HepG2 (cell line): Measurements from ENCODE around the gene ANGPTL2. TPM values are rescaled to one million over a fixed set of nuclear protein-coding genes. Genes with fewer than 3 reads are reported as not detected.

Experiments
- ARID4A ChIP-seq: sonication (generic); formaldehyde crosslinking; IDR thresholded peaks from 2 replicates; pipeline ENCODE4 v1.5.0; 2020; ENCODE audit warnings: mild to moderate bottlenecking, missing genetic modification reagents, borderline replicate concordance
- FOXJ3 ChIP-seq: sonication (generic); formaldehyde crosslinking; IDR thresholded peaks from 2 replicates; pipeline ENCODE4 v1.4.0; 2020; ENCODE audit warnings: missing genetic modification reagents, mild to moderate bottlenecking, borderline replicate concordance
- IRF9 ChIP-seq: sonication (generic); formaldehyde crosslinking; IDR thresholded peaks from 2 replicates; pipeline ENCODE4 v1.8.0; 2022; ENCODE audit warnings: missing genetic modification reagents, mild to moderate bottlenecking, borderline replicate concordance
- KDM6A ChIP-seq: IDR thresholded peaks from 2 replicates; pipeline ENCODE4 v1.6.1; 2016; ENCODE audit warnings: low read depth
- KLF11 ChIP-seq: IDR thresholded peaks from 2 replicates; pipeline ENCODE4 v1.6.1; 2016; ENCODE audit warnings: missing compliant biosample characterization
- MAX ChIP-seq: IDR thresholded peaks from 2 replicates; pipeline ENCODE4 v1.6.1; 2012; ENCODE audit warnings: inconsistent platforms
- MTF2 ChIP-seq: sonication (generic); formaldehyde crosslinking; IDR thresholded peaks from 2 replicates; pipeline ENCODE4 v1.5.0; 2020; ENCODE audit warnings: missing genetic modification reagents, borderline replicate concordance
- POLR2AphosphoS2 ChIP-seq: IDR thresholded peaks from 2 replicates; pipeline ENCODE4 v1.6.1; 2011; ENCODE audit warnings: low read depth, low read length, improper control_type of control experiment
- PREB ChIP-seq: sonication (generic); formaldehyde crosslinking; IDR thresholded peaks from 2 replicates; pipeline ENCODE4 v1.4.0; 2020; ENCODE audit warnings: missing genetic modification reagents
- SKI ChIP-seq: fragments of 450-650 bp; IDR thresholded peaks from one replicate; pipeline ENCODE4 v1.6.1; 2018; ENCODE audit warnings: mild to moderate bottlenecking; ENCODE audit not compliant: partially characterized antibody
- TBL1XR1 ChIP-seq: fragments of 150-350 bp; IDR thresholded peaks from 2 replicates; pipeline ENCODE4 v1.6.1; 2014; ENCODE audit warnings: borderline replicate concordance, low read length; ENCODE audit not compliant: partially characterized antibody
- THAP8 ChIP-seq: sonication (generic); formaldehyde crosslinking; IDR thresholded peaks from 2 replicates; pipeline ENCODE4 v1.5.1; 2020; ENCODE audit warnings: missing genetic modification reagents, mild to moderate bottlenecking, borderline replicate concordance
- USF2 ChIP-seq, 2 experiments: sonication (generic) in 1 of 2; formaldehyde crosslinking in 1 of 2; IDR thresholded peaks; 2 replicates each; pipeline versions ENCODE4 v1.5.1 to v1.6.1; 2011 to 2020; ENCODE audit warnings: borderline replicate concordance in 1 of 2, low read depth in 1 of 2, low read length in 1 of 2, mild to moderate bottlenecking in 1 of 2, missing genetic modification reagents in 1 of 2, moderate library complexity in 1 of 2
- ZBTB38 ChIP-seq: sonication (generic); formaldehyde crosslinking; IDR thresholded peaks from 2 replicates; pipeline ENCODE4 v1.5.1; 2020; ENCODE audit warnings: mild to moderate bottlenecking, missing genetic modification reagents
- ZIK1 ChIP-seq: sonication (generic); formaldehyde crosslinking; IDR thresholded peaks from 2 replicates; pipeline ENCODE4 v1.5.0; 2020; ENCODE audit warnings: mild to moderate bottlenecking, low read depth, missing genetic modification reagents, borderline replicate concordance
- ZNF207 ChIP-seq: fragments of 450-650 bp; IDR thresholded peaks from 2 replicates; pipeline ENCODE4 v1.6.1; 2016; ENCODE audit warnings: antibody characterized with exemption, borderline replicate concordance
- ZNF430 ChIP-seq: sonication (generic); formaldehyde crosslinking; IDR thresholded peaks from 2 replicates; pipeline ENCODE4 v1.9.0; 2021; ENCODE audit warnings: mild to moderate bottlenecking, missing genetic modification reagents
- ZNF672 ChIP-seq: sonication (generic); formaldehyde crosslinking; IDR thresholded peaks from 2 replicates; pipeline ENCODE4 v1.8.1; 2022; ENCODE audit warnings: missing genetic modification reagents
- ZNF790 ChIP-seq: sonication (generic); formaldehyde crosslinking; IDR thresholded peaks from 2 replicates; pipeline ENCODE4 v1.8.0; 2022; ENCODE audit warnings: missing genetic modification reagents, mild to moderate bottlenecking, borderline replicate concordance
- ZNF850 ChIP-seq: sonication (generic); formaldehyde crosslinking; conservative IDR thresholded peaks from 2 replicates; pipeline ENCODE4 v1.9.0; 2021; ENCODE audit warnings: mild to moderate bottlenecking, missing genetic modification reagents
- polyA plus RNA-seq, 8 experiments: library from polyadenylated mRNA; depleted of rRNA in 3 of 8; stranded (reverse) in 7 of 8; unstranded in 1 of 8; fragments of >200 nt; fragmentation: Illumina TruSeq in 4 of 8; extraction: Trizol in 4 of 8; gene quantifications; 2 replicates each; pipeline versions ENCODE4 v1.2.1 to v1.2.3, GENCODE V29; 2011 to 2016; ENCODE audit warnings: low read depth in 4 of 8, missing spikeins in 1 of 8, mixed read lengths in 1 of 8; ENCODE audit not compliant: insufficient read depth in 1 of 8
- total RNA-seq, 5 experiments: library from RNA; depleted of rRNA; stranded (reverse); fragments of >200 nt; fragmentation: Illumina TruSeq; extraction: Trizol; gene quantifications; 2 replicates each; pipeline ENCODE4 v1.2.3, GENCODE V29; 2016; ENCODE audit warnings: low read depth in 1 of 5

Gene ANGPTL2
- total and polyA plus RNA-seq, 2 of the 13 experiments (the other 11 are each of a cell fraction or from before 2014, with no cell fraction given), result 0.91 to 21.0 TPM

GRCh38 chr9:127159325-127159801 is 36.9 kb upstream of the ANGPTL2 start (continued):
- peak; percentile 83; the same call in 1 of the 2 replicates for TF ChIP-seq ARID4A (CRISPR knock-in tag)
- peak; percentile 32; the same call in 1 of the 2 replicates for TF ChIP-seq KDM6A (CRISPR knock-in tag)
- no peak for TF ChIP-seq ZNF207
- TF ChIP-seq FOXJ3, result no peak; the same call in 1 of the 2 replicates
- TF ChIP-seq ZNF672 (CRISPR knock-in tag), result peak; percentile 92; the same call in 1 of the 2 replicates
- TF ChIP-seq ZNF790, result peak; percentile 96; the same call in 1 of the 2 replicates
- TF ChIP-seq ZNF850, result no peak
- peak; percentile 85 for TF ChIP-seq SKI
- peak; percentile 56; the same call in 1 of the 2 replicates for TF ChIP-seq THAP8 (CRISPR knock-in tag)
- peak; percentile 100 for TF ChIP-seq MAX
- peak; percentile 97 for TF ChIP-seq ZBTB38 (CRISPR knock-in tag)
- peak; percentile 88 for TF ChIP-seq USF2 (IDR thresholded peaks at IDR 0.05; ENCODE audit: low read depth, low read length)
- TF ChIP-seq USF2 (CRISPR knock-in tag; IDR thresholded peaks at IDR 0.05; ENCODE audit: borderline replicate concordance), result peak; percentile 91; the same call in 1 of the 2 replicates
- TF ChIP-seq POLR2AphosphoS2, result no peak
- TF ChIP-seq MTF2, result no peak
- peak; percentile 98 for TF ChIP-seq ZIK1 (CRISPR knock-in tag)
- peak; percentile 99 for TF ChIP-seq KLF11 (CRISPR knock-in tag)
- no peak for TF ChIP-seq TBL1XR1
- peak; percentile 100 for TF ChIP-seq ZNF430 (CRISPR knock-in tag)
- TF ChIP-seq IRF9 (CRISPR knock-in tag), result peak; percentile 99
- TF ChIP-seq PREB (CRISPR knock-in tag), result 0 out of 2 replicates have a peak, but pooled peaks have one; percentile 56
